Mucosa of stomach (tissue), 1 donor: ENCODE measurements around the gene LGALS9.
A peak's percentile ranks its signal among the peaks of the same experiment; 100 is the strongest.
"Not testable (repeated sequence)": the region's sequence is repeated elsewhere in the genome, so short reads cannot be mapped to it uniquely, and the experiment has no call there.

Experiments
- H3K27me3 ChIP-seq: one replicate; pipeline ENCODE4 v1.7.0; 2013; ENCODE audit warnings: mild to moderate bottlenecking, low read length; ENCODE audit not compliant: control insufficient read depth, insufficient read depth
- H3K36me3 ChIP-seq: one replicate; pipeline ENCODE4 v1.7.0; 2013; ENCODE audit warnings: low read length; ENCODE audit not compliant: control insufficient read depth, insufficient read depth
- H3K4me1 ChIP-seq: one replicate; pipeline ENCODE4 v1.7.0; 2013; ENCODE audit warnings: mild to moderate bottlenecking, low read length; ENCODE audit not compliant: control insufficient read depth, insufficient read depth
- H3K4me3 ChIP-seq: one replicate; pipeline ENCODE4 v1.7.0; 2013; ENCODE audit warnings: low read length
- H3K9ac ChIP-seq: one replicate; pipeline ENCODE4 v1.7.0; 2013; ENCODE audit warnings: mild to moderate bottlenecking, low read length, moderate library complexity
- H3K9me3 ChIP-seq: one replicate; pipeline ENCODE4 v1.7.0; 2013; ENCODE audit warnings: mild to moderate bottlenecking, low read length, moderate library complexity; ENCODE audit not compliant: control insufficient read depth
- donor health status: Pancreatic carcinoma.

Gene LGALS9

GRCh38 chr17:27634026-27634335 is 3.0 kb downstream of the LGALS9 start:
- Histone ChIP-seq H3K4me3 (no peak overlapping the region), H3K9me3 (no peaks in the 10 kb centered on the region), H3K36me3 (no peaks in the 10 kb centered on the region), H3K27me3 (no peaks in the 10 kb centered on the region), H3K4me1 (peaks cover 52% of the 10 kb centered on the region), H3K9ac (no peak overlapping the region)

DNA sequence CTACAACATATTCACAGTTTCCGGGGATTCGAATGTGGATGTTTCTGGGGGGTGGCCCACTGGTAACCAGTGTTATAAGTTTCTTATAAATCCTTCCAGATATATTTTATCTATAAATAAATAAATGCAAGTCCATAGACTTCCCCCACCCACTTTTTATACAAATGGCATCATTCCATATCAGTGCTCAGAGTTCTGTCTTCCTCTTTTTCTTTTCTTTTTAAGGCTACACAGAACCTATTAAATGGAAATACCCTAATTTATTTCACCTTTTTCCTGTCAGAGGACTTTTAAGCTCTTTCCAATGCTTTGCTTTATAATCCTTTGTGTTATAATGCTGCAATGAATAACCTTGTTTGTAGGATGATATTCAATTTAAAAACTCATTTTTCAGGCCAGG is 3.8 kb downstream of the LGALS9 start:
- Histone ChIP-seq H3K9me3 (no peaks in the 10 kb centered on the region), H3K27me3 (no peaks in the 10 kb centered on the region), H3K4me1 (peaks cover 52% of the 10 kb centered on the region), H3K4me3 (no peak overlapping the region), H3K36me3 (no peaks in the 10 kb centered on the region), H3K9ac (no peak overlapping the region)

GRCh38 chr17:27635275-27635823 is 4.4 kb downstream of the LGALS9 start:
- no peak overlapping the region for H3K4me3 ChIP-seq

GRCh38 chr17:27636005-27636520 is 5.1 kb downstream of the LGALS9 start:
- not testable (repeated sequence) for H3K9me3 ChIP-seq, H3K9ac ChIP-seq, H3K27me3 ChIP-seq, H3K4me3 ChIP-seq
- Histone ChIP-seq H3K36me3 (peaks cover 11% of the 10 kb centered on the region), H3K4me1 (peaks cover 56% of the 10 kb centered on the region)

More at GRCh38 chr17:27635275-27635823, 4.4 kb downstream of the LGALS9 start:
- no peaks in the 10 kb centered on the region for H3K9me3 ChIP-seq
- no peak overlapping the region for H3K9ac ChIP-seq
- peaks cover 55% of the 10 kb centered on the region for H3K4me1 ChIP-seq
- peaks cover 4% of the 10 kb centered on the region for H3K36me3 ChIP-seq
- no peaks in the 10 kb centered on the region for H3K27me3 ChIP-seq

GRCh38 chr17:27637818-27638217 is 6.8 kb downstream of the LGALS9 start:
- not testable (repeated sequence) for H3K27me3 ChIP-seq, H3K9me3 ChIP-seq, H3K9ac ChIP-seq, H3K4me3 ChIP-seq
- Histone ChIP-seq H3K36me3 (peaks cover 15% of the 10 kb centered on the region), H3K4me1 (peaks cover 50% of the 10 kb centered on the region)

DNA sequence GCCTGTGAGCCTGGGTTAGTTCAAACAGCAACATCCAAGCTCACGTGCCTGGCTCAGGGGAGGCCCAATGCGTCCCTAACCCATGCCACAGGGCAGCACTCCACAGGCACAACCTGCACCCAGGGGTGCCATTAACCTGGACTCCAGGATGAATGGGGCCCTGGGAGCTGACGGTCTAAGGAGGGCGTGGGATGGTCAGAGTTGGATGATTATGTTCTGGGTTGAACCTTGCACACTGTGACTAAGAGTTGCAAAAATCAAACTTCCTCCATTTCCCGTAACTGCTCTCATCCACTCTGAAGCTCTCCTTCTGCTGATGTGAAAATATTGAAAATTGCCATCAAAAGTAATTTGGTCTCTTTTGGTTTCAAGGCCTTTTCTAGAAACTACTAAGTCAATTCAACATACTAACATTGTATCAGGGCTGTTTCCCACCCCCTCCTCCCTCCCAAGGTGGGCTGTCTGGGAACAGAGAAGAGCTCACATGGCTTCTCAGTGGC is 7.5 kb downstream of the LGALS9 start:
- not testable (repeated sequence) for H3K27me3 ChIP-seq, H3K9me3 ChIP-seq, H3K4me3 ChIP-seq, H3K9ac ChIP-seq
- Histone ChIP-seq H3K36me3 (peaks cover 15% of the 10 kb centered on the region), H3K4me1 (peaks cover 43% of the 10 kb centered on the region)

DNA sequence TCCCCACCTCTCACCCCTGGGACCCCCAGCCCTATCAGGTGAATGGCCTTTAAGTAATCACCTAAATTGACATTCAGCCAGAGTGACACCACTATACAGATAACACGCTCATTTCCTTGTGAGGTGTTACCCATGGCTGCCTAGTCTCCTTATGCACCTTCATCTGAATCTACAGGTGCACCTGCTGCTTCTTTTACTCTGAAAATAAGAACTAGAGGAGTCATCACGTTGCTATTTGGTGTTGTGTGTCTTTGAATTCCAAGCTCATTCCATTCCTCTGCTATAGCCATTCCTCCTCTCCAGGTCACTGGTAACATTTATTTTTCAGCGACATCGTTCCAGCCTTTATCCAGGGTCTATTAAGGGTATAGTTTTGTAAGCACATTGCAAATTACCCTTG is 9.8 kb downstream of the LGALS9 start:
- Histone ChIP-seq H3K27me3 (no peaks in the 10 kb centered on the region), H3K36me3 (peaks cover 15% of the 10 kb centered on the region), H3K4me1 (peaks cover 32% of the 10 kb centered on the region), H3K9me3 (no peaks in the 10 kb centered on the region), H3K4me3 (no peak overlapping the region), H3K9ac (no peak overlapping the region)

- Histone ChIP-seq H3K36me3 (peaks cover 21% of the 10 kb centered on the region), H3K9ac (no peak overlapping the region), H3K9me3 (no peaks in the 10 kb centered on the region), H3K4me1 (peaks cover 52% of the 10 kb centered on the region), H3K4me3 (no peak overlapping the region), H3K27me3 (no peaks in the 10 kb centered on the region)
These were observed 13.6 kb downstream of the LGALS9 start for GRCh38 chr17:27644586-27644985.

- H3K36me3 ChIP-seq, result peaks cover 14% of the 10 kb centered on the region
- not testable (repeated sequence) for H3K9me3 ChIP-seq, H3K27me3 ChIP-seq, H3K9ac ChIP-seq, H3K4me3 ChIP-seq
- H3K4me1 ChIP-seq, result peaks cover 47% of the 10 kb centered on the region
These were observed 14.6 kb downstream of the LGALS9 start for GRCh38 chr17:27645621-27646020.

DNA sequence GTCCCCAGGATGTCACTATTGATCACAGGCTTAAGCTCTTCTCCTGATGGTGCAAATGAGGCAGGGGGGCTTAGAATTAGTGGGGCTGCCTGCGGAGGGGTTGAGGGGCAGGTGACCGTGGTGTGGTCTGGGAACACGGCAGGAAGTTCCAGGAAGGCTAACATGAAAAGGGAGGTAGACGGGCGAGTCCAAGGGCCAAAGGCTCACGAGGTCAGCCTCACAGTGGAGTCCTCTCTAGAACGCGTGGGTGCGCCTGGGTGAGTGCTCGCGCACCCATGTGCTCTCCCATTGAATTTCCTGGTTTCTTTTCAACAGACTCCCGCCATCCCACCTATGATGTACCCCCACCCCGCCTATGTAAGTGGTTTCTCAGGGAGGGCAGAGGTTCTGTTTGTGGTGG is 15.2 kb downstream of the LGALS9 start:
- H3K4me3 ChIP-seq, result no peak overlapping the region
- no peaks in the 10 kb centered on the region for H3K27me3 ChIP-seq
- H3K9ac ChIP-seq, result no peak overlapping the region
- peaks cover 8% of the 10 kb centered on the region for H3K36me3 ChIP-seq
- H3K4me1 ChIP-seq, result peaks cover 44% of the 10 kb centered on the region
- no peaks in the 10 kb centered on the region for H3K9me3 ChIP-seq

DNA sequence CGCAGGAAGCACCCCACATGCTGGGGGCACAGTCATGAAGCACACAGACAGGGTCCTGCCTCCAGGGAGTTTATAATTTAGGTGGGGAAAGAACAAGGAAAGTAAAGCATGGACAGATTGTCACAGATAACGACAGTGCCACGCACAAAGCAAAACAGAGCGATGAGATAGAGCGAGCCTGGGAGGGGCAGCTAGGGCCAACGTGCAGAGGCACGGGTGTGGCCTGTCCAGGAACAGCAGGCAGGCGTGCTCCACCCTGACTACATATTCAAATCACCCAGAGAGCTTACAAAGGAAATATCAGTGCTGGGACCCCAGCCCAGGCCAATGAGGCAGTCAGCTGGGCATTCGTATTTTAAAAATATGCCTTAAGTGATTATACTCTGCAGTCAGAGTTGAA is 16.8 kb downstream of the LGALS9 start:
- Histone ChIP-seq H3K4me3 (peak overlapping the region; percentile 3), H3K9me3 (no peaks in the 10 kb centered on the region), H3K9ac (peak overlapping the region; percentile 32), H3K4me1 (peaks cover 44% of the 10 kb centered on the region), H3K36me3 (peaks cover 6% of the 10 kb centered on the region), H3K27me3 (no peaks in the 10 kb centered on the region)

- H3K9me3 ChIP-seq, H3K4me3 ChIP-seq, H3K27me3 ChIP-seq, H3K9ac ChIP-seq, H3K36me3 ChIP-seq: not testable (repeated sequence)
- peaks cover 42% of the 10 kb centered on the region for H3K4me1 ChIP-seq
These were observed 18.2 kb downstream of the LGALS9 start for GRCh38 chr17:27649111-27649571.

- peaks cover 6% of the 10 kb centered on the region for H3K36me3 ChIP-seq
- H3K4me3 ChIP-seq, result no peak overlapping the region
- no peaks in the 10 kb centered on the region for H3K27me3 ChIP-seq
- no peak overlapping the region for H3K9ac ChIP-seq
- H3K4me1 ChIP-seq, result peaks cover 34% of the 10 kb centered on the region
- H3K9me3 ChIP-seq, result no peaks in the 10 kb centered on the region
These were observed 18.9 kb downstream of the LGALS9 start for GRCh38 chr17:27649929-27650328.
